Measurements from ENCODE around the gene PLXND1. TPM values are rescaled to one million over a fixed set of nuclear protein-coding genes. Genes with fewer than 3 reads are reported as not detected.

The PLXND1 gene
- total RNA-seq, 1 experiment from 2014 or later, result 26.3 TPM

DNA sequence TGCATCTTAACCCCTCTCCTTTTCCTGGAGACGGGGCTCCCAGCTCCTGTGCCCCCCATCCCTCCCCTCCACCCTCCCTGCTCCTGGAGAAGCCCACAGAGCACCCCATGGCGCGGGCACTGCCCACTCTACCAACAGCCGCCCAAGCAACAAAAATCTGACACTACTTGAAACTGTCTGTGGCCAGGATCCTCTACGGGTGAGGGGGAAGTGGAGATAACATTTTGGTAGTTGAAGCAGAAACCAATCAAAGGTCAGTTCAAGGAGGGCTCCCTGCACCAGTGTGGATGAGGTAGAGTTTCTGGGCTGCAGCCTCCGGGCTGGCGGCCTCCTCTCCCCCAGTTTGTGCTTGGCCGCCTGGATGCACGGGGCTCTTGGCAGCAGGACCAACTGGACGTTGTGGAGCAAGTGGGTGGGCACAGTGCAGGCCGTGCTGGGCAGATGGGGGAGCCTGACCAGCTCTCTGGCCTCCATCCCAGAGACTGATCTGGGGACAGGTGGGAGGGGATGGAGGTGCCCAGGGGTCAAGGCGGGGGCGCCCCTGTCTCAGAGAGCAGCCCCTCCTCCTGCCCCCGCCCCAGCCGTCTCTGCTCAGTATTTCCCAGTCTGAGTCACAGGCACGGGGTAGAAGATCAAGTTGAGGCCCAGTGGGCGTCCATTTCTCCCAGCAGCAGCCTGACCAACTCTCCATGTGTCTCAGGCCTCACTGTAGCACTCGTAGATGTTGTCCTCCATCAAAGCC lies 50.7 kb downstream of the PLXND1 start:
- Mint-ChIP-seq H3K36me3 (ENCODE audit: insufficient read depth, unreplicated experiment) (no peaks in the 10 kb centered on the region), H3K4me3 (ENCODE audit: unreplicated experiment) (no peak overlapping the region), H3K27me3 (ENCODE audit: insufficient read depth, unreplicated experiment) (peaks cover 3% of the 10 kb centered on the region), H3K27ac (ENCODE audit: unreplicated experiment) (no peak overlapping the region), H3K9me3 (ENCODE audit: unreplicated experiment) (no peaks in the 10 kb centered on the region), H3K4me1 (ENCODE audit: low read depth, unreplicated experiment) (peaks cover 5% of the 10 kb centered on the region)
- no peaks in the 10 kb centered on the region for H3K9me3 ChIP-seq
- intact Hi-C loops (cut with micrococcal nuclease; ENCODE audit: unreplicated experiment), result no loop called here
- ChIA-PET POLR2A (no interaction called here), CTCF (no interaction called here)
- no peaks in the 10 kb centered on the region for H3K36me3 ChIP-seq (ENCODE audit: control insufficient read depth, insufficient read depth, low read length)
- H3K4me3 ChIP-seq (ENCODE audit: low read depth, low read length), result no peak overlapping the region
- H3K27me3 ChIP-seq (replicated peaks; ENCODE audit: control insufficient read depth, insufficient read depth, low read length), result no peaks in the 10 kb centered on the region
- TF ChIP-seq, protein P1, sequence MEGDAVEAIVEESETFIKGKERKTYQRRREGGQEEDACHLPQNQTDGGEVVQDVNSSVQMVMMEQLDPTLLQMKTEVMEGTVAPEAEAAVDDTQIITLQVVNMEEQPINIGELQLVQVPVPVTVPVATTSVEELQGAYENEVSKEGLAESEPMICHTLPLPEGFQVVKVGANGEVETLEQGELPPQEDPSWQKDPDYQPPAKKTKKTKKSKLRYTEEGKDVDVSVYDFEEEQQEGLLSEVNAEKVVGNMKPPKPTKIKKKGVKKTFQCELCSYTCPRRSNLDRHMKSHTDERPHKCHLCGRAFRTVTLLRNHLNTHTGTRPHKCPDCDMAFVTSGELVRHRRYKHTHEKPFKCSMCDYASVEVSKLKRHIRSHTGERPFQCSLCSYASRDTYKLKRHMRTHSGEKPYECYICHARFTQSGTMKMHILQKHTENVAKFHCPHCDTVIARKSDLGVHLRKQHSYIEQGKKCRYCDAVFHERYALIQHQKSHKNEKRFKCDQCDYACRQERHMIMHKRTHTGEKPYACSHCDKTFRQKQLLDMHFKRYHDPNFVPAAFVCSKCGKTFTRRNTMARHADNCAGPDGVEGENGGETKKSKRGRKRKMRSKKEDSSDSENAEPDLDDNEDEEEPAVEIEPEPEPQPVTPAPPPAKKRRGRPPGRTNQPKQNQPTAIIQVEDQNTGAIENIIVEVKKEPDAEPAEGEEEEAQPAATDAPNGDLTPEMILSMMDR (IDR thresholded peaks at IDR 0.05; ENCODE audit: insufficient read depth in 1 of 2, low read depth in 1 of 2, low read length in 1 of 2, severe bottlenecking in 1 of 2, unreplicated experiment in 1 of 2), result no peak
- BruUV-seq (replicated peaks), result no TSS peak
- DNase-seq, result no peak
- H3K4me1 ChIP-seq, result no peaks in the 10 kb centered on the region; the same call in 1 of the 2 replicates

DNA sequence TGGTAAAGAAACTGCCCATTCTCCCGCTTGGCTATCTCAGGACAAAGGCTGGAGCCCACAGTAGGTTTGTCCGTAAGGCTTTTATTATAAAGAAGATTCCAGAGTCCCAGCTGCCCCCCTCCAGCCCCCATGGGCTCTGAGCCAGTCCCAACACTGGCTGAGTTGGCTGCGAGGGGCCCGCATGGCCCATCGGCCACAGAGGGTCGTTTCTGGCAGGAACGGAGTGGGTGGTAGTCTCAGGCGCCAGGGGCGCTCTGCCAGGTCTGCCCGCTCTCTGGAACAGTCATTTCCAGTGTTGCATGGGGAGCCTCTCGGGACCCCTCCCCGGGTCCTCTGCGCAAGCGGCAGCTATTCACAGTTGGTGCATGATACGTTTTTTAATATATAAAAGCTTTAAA lies 51.3 kb downstream of the PLXND1 start:
- H3K27ac Mint-ChIP-seq (ENCODE audit: unreplicated experiment), result no peak overlapping the region
- Histone ChIP-seq H3K4me3 (ENCODE audit: low read depth, low read length) (no peak overlapping the region), H3K36me3 (ENCODE audit: control insufficient read depth, insufficient read depth, low read length) (no peaks in the 10 kb centered on the region), H3K4me1 (no peaks in the 10 kb centered on the region), H3K9me3 (no peaks in the 10 kb centered on the region), H3K27me3 (replicated peaks; ENCODE audit: control insufficient read depth, insufficient read depth, low read length) (no peaks in the 10 kb centered on the region)
- H3K36me3 Mint-ChIP-seq (ENCODE audit: insufficient read depth, unreplicated experiment), result no peaks in the 10 kb centered on the region
- no peaks in the 10 kb centered on the region for H3K9me3 Mint-ChIP-seq (ENCODE audit: unreplicated experiment)
- intact Hi-C loops (cut with micrococcal nuclease; ENCODE audit: unreplicated experiment), result no loop called here
- TF ChIP-seq, protein P1 (IDR thresholded peaks at IDR 0.05; ENCODE audit: insufficient read depth in 1 of 2, low read depth in 1 of 2, low read length in 1 of 2, severe bottlenecking in 1 of 2, unreplicated experiment in 1 of 2), result no peak
- H3K27me3 Mint-ChIP-seq (ENCODE audit: insufficient read depth, unreplicated experiment), result peaks cover 3% of the 10 kb centered on the region
- no peak for DNase-seq
- no peaks in the 10 kb centered on the region for H3K4me1 Mint-ChIP-seq (ENCODE audit: low read depth, unreplicated experiment)
- ChIA-PET CTCF (no interaction called here), POLR2A (no interaction called here)
- no peak overlapping the region for H3K4me3 Mint-ChIP-seq (ENCODE audit: unreplicated experiment)
- BruUV-seq (replicated peaks), result no TSS peak

DNA sequence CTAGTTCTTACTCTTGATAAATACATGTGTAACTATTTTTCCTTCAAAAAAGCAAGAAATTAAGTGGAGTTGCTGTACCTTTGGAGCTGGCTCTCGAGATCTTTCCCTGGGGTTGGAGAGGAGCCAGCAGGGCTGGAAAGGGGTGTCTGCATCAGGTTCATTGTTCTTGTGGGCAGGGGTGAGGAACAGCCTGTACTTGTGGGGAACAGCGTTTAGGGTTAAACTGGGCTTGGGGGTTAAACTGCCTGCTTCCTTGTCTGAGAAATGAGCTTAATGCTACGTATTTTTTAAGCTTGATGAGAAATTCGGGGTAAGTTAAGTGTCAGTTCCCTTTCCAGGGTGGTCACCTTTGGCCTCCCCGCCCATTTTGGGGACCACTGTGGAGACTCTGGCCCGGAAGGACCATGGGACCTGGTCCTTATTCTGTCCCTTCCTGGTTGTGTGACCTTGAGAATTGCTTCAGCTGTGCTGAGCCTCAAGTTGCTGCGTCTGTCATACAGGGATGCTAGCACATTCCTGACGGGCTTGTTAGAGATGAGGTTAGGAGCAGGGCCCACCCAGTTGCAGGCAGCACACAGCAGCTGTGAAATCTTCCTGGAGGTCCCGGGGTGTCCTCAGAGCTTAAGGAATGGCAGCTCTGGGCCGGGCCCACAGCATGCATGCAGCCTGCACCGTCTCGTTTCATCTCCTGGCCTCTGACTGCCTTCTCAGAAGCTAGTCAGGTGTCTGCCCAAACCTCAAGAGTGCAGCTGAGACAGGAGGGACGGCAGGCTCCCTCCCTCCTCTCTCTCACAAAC lies 51.9 kb downstream of the PLXND1 start:
- Mint-ChIP-seq H3K27ac (ENCODE audit: unreplicated experiment) (no peak overlapping the region), H3K36me3 (ENCODE audit: insufficient read depth, unreplicated experiment) (no peaks in the 10 kb centered on the region), H3K27me3 (ENCODE audit: insufficient read depth, unreplicated experiment) (peaks cover 3% of the 10 kb centered on the region), H3K4me1 (ENCODE audit: low read depth, unreplicated experiment) (no peaks in the 10 kb centered on the region), H3K9me3 (ENCODE audit: unreplicated experiment) (no peaks in the 10 kb centered on the region), H3K4me3 (ENCODE audit: unreplicated experiment) (no peak overlapping the region)
- BruUV-seq (replicated peaks), result no TSS peak
- TF ChIP-seq, protein P1 (IDR thresholded peaks at IDR 0.05; ENCODE audit: insufficient read depth in 1 of 2, low read depth in 1 of 2, low read length in 1 of 2, severe bottlenecking in 1 of 2, unreplicated experiment in 1 of 2), result no peak
- Histone ChIP-seq H3K4me1 (no peaks in the 10 kb centered on the region), H3K9me3 (no peaks in the 10 kb centered on the region), H3K36me3 (ENCODE audit: control insufficient read depth, insufficient read depth, low read length) (no peaks in the 10 kb centered on the region), H3K27me3 (replicated peaks; ENCODE audit: control insufficient read depth, insufficient read depth, low read length) (no peaks in the 10 kb centered on the region), H3K4me3 (ENCODE audit: low read depth, low read length) (no peak overlapping the region)
- intact Hi-C loops (cut with micrococcal nuclease; ENCODE audit: unreplicated experiment), result no loop called here
- DNase-seq, result no peak
- CTCF ChIA-PET, result no interaction called here
- POLR2A ChIA-PET, result no interaction called here

Measured in Caco-2 (cell line).